ENCODE results near the gene SLC16A9.

The SLC16A9 gene

DNA sequence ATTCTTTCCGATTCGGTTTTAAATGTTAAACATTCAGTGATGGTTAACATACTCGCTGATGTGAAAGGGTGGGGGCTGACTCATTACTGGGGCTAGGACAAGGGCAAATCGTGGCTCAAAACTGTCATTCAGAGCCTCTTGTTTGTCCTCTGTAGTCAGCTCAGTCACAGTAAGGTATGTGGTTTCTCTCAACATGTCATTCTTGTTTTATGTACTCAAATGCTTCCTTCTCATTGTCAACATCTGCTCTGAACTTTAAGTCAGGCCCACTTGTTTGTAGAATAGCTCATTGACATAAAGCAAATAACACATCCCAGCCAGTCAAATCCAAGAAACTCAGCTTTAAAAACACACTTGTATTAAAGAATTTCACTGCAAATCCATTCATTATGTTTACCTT lies 7.3 kb downstream of the SLC16A9 start:
- H3K4me3 ChIP-seq (replicated peaks in 1 of 2; ENCODE audit: low read depth in 2 of 2, low read length in 2 of 2), result no peak overlapping the region
- TF ChIP-seq, protein P1, sequence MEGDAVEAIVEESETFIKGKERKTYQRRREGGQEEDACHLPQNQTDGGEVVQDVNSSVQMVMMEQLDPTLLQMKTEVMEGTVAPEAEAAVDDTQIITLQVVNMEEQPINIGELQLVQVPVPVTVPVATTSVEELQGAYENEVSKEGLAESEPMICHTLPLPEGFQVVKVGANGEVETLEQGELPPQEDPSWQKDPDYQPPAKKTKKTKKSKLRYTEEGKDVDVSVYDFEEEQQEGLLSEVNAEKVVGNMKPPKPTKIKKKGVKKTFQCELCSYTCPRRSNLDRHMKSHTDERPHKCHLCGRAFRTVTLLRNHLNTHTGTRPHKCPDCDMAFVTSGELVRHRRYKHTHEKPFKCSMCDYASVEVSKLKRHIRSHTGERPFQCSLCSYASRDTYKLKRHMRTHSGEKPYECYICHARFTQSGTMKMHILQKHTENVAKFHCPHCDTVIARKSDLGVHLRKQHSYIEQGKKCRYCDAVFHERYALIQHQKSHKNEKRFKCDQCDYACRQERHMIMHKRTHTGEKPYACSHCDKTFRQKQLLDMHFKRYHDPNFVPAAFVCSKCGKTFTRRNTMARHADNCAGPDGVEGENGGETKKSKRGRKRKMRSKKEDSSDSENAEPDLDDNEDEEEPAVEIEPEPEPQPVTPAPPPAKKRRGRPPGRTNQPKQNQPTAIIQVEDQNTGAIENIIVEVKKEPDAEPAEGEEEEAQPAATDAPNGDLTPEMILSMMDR (IDR thresholded peaks at IDR 0.05; ENCODE audit: low read depth, low read length), result no peak
- no peak for DNase-seq (ENCODE audit: low read depth in 2 of 2)

DNA sequence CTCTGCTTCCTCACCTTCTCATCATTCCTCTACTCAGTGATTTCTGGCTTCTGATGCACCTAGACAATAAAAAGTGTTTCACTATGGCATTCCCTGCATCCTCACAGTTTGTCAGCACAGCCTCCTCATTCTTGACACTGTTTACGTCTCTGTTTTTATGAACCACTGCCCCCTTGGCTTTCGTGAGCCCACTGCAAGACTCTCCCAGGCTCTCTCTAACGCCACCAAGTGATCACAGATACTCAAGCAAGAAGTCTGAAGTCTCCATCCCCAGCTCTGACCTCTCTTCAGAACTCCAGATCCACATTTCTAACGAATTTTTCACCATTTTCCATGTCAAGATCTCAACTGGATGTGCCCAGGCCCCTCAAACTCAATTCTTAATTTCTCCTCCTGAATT lies 8.9 kb downstream of the SLC16A9 start:
- no peak for DNase-seq (ENCODE audit: low read depth in 2 of 2)
- H3K4me3 ChIP-seq (replicated peaks in 1 of 2; ENCODE audit: low read depth in 2 of 2, low read length in 2 of 2), result no peak overlapping the region
- TF ChIP-seq, protein P1 (IDR thresholded peaks at IDR 0.05; ENCODE audit: low read depth, low read length), result no peak

DNA sequence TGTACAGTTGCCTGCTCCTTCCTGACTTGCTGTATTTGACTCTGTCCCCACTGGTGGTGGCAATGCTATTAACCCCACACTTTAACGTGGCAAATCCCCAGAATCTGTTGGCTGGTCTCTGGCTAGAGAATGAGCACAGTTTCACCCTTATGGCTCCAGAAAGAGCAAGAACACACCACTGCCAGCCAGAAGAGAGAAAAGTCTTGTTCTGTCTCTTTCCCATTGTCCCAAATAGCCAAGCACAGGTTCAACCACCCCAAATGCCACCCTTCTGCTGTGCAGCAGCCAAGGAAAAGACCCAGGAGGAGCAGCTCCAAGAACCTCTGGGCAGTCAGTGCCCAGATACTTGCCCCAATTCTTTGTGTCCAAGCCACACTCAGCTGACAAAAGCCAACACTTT lies 11.3 kb downstream of the SLC16A9 start:
- no peak for DNase-seq (ENCODE audit: low read depth in 2 of 2)
- H3K4me3 ChIP-seq (replicated peaks in 1 of 2; ENCODE audit: low read depth in 2 of 2, low read length in 2 of 2), result no peak overlapping the region
- TF ChIP-seq, protein P1 (IDR thresholded peaks at IDR 0.05; ENCODE audit: low read depth, low read length), result no peak

DNA sequence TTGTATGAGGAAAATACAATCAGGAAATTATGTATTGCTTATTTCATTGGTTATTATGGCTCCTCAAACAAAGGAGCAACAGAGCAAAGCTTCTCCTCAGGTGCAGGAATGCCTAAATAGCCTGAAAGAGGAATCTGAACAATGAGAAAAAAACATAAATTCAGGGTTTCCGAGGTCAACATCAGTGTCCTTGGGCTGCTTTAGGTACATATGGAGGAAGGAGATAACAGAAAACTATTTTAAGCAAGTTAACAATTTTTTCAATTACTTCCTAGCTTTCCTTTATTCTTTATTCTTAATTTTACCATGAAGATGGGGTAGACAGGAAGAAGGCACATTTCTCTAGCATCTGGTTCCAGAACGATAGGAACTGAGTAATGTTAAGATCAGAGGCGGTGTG lies 14.0 kb downstream of the SLC16A9 start:
- TF ChIP-seq, protein P1 (IDR thresholded peaks at IDR 0.05; ENCODE audit: low read depth, low read length), result no peak
- no peak overlapping the region for H3K4me3 ChIP-seq (replicated peaks in 1 of 2; ENCODE audit: low read depth in 2 of 2, low read length in 2 of 2)
- no peak for DNase-seq (ENCODE audit: low read depth in 2 of 2)

DNA sequence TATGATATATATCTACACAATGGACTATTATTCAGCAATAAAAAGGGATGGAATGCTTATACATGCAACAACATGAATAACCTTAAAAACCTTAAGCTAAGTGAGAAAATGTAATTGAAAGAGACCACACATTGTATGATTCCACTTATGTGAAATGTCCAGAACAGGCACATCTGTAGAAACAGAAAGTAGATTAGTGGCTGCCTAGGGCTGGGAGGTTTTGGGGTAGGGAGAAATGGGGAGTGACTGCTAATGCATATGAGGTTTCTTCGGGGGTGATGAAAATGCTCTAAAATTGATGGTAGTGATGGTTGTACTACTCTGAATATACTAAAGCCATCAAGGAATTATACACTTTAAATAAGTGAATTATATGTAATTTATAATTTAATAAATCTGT lies 14.7 kb downstream of the SLC16A9 start:
- no peak for DNase-seq (ENCODE audit: low read depth in 2 of 2)

DNA sequence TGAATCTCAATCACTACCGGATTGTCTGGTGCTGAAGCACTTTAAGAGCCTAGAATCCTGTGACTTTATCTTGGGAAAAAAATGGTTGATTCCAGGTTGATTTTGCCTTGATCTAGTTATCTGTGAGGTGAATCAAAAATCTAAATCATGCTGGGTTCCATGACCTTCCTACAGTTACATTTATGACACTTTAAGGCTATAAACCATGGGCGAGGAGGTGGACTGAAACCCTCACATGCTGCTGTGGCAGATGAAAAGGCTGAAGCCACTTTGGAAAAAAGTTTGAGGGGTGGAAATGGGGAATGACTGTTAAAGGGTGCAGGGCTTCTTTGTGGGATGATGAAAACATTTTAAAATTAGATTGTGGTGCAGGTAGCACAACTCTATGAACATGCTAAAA lies 17.5 kb downstream of the SLC16A9 start:
- H3K4me3 ChIP-seq (replicated peaks in 1 of 2; ENCODE audit: low read depth in 2 of 2, low read length in 2 of 2), result no peak overlapping the region
- TF ChIP-seq, protein P1 (IDR thresholded peaks at IDR 0.05; ENCODE audit: low read depth, low read length), result no peak
- no peak for DNase-seq (ENCODE audit: low read depth in 2 of 2)

More for the DNA sequence above, 14.7 kb downstream of the SLC16A9 start:
- no peak overlapping the region for H3K4me3 ChIP-seq (replicated peaks in 1 of 2; ENCODE audit: low read depth in 2 of 2, low read length in 2 of 2)
- TF ChIP-seq, protein P1 (IDR thresholded peaks at IDR 0.05; ENCODE audit: low read depth, low read length), result no peak

DNA sequence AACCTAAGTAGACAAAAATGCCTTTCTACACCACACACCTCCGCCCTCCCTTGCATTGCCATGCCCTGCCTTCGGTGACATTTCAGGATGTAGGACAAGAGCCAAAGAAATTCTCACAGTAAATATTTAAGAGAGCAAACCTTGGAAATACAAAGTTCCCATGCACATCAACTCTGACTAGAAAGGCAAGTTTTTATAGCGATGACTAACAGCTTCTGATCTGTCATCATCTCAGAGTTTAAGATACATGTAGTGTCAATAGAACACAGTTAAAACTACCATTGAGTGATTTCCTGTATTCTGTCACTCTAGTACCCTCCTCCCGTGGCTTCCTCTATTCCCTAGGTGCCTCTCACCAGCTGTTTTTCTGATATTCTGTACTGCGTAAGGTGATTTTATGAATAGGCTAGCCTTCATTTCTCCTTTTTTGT lies 20.7 kb downstream of the SLC16A9 start:
- DNase-seq (ENCODE audit: low read depth in 2 of 2), result no peak
- no peak overlapping the region for H3K4me3 ChIP-seq (replicated peaks in 1 of 2; ENCODE audit: low read depth in 2 of 2, low read length in 2 of 2)
- TF ChIP-seq, protein P1 (IDR thresholded peaks at IDR 0.05; ENCODE audit: low read depth, low read length), result no peak
